Activated CD4-positive, alpha-beta T cell treated with anti-CD3 and anti-CD28 coated beads, Interleukin-2, amount 10 ng/mL, durations not matched to agents 7 days and 5 days (primary cell): ENCODE data around the gene SASH3. TPM values are rescaled to one million over a fixed set of nuclear protein-coding genes. Genes with fewer than 3 reads are reported as not detected.
A peak's percentile ranks its signal among the peaks of the same experiment; 100 is the strongest.

Experiments used
- CTCF ChIA-PET: fragments of 350-600 bp; sonication (Branson Sonifier 250); formaldehyde crosslinking; loops from one replicate; lab custom pipeline; 2021; ENCODE audit warnings: antibody characterized with exemption; lab: Charles Lee
- POLR2A ChIA-PET: fragments of 350-600 bp; sonication (Branson Sonifier 250); formaldehyde crosslinking; loops from one replicate; lab custom pipeline; 2021; ENCODE audit warnings: antibody characterized with exemption; lab: Charles Lee
- DNase-seq: peaks from one replicate; pipeline ENCODE4 v3.0.0-alpha.2; 2020
- H3K27ac Mint-ChIP-seq: one replicate; pipeline ENCODE4 v1.8.0; 2021; ENCODE audit warnings: mild to moderate bottlenecking, moderate library complexity, mixed read lengths
- H3K27me3 Mint-ChIP-seq: one replicate; pipeline ENCODE4 v1.8.0; 2021; ENCODE audit warnings: mixed read lengths
- H3K36me3 Mint-ChIP-seq: one replicate; pipeline ENCODE4 v1.8.0; 2021; ENCODE audit warnings: low read depth, mixed read lengths
- H3K4me1 Mint-ChIP-seq: one replicate; pipeline ENCODE4 v1.8.0; 2021; ENCODE audit warnings: mixed read lengths
- H3K4me3 Mint-ChIP-seq: one replicate; pipeline ENCODE4 v1.8.0; 2021; ENCODE audit warnings: mild to moderate bottlenecking, moderate library complexity, mixed read lengths
- H3K9me3 Mint-ChIP-seq: one replicate; pipeline ENCODE4 v1.8.0; 2021; ENCODE audit warnings: mixed read lengths
- total RNA-seq, 2 experiments: library from RNA; stranded (reverse); gene quantifications; one replicate each; pipeline ENCODE4 v1.2.3, GENCODE V29; 2021

The SASH3 gene
- total RNA-seq, 2 experiments from 2014 or later = 254 to 264 TPM

DNA sequence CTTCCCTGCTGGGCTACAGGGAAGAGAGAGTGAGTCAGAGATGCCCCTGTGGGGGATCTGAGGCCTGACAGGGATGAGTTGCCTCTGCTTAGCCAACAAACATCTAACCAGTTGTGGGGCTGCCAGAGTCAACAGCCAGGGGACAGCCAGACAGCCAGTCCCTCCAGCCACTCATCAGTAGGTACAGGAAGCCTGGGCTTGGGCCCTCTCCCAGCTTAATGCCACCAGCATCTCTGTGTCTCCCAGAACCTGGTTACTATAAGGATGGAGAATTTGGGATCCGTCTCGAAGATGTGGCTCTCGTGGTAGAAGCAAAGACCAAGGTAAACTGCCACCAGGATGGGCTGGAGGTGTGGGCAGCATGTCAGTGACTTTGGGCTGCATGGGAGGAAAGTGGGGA, 17.3 kb upstream of the SASH3 start:
- Mint-ChIP-seq H3K27me3 (no peaks in the 10 kb centered on the region), H3K4me3 (no peak overlapping the region), H3K4me1 (peaks cover 63% of the 10 kb centered on the region), H3K27ac (no peak overlapping the region), H3K9me3 (peaks cover 2% of the 10 kb centered on the region), H3K36me3 (peaks cover 14% of the 10 kb centered on the region)
- DNase-seq = no peak
- POLR2A ChIA-PET = no interaction called here
- CTCF ChIA-PET = interaction anchor here (1.1 to 1.2 kb wide), 3 partner anchors 21 to 335 kb away, joined by 3 read pairs; no protein-coding TSS in a partner anchor

DNA sequence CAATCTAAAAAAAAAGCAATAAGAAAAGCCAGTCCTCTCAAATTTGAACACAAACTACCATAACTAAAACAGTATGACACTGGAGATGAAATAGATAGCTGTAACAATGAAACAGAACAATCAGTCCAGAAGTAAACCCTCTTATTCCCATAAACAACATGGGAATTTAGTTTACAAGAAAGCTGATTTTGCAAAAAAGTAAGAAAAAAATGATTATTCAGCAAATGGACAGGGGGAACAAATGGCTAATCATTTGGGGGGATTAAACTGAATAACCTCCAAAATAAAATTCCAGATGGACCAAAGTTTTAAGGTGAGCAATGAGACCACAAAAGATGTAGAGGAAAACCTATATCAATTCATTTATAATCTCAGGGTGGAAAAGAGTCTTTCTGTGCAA, 16.1 kb upstream of the SASH3 start:
- no peaks in the 10 kb centered on the region for H3K27me3 Mint-ChIP-seq
- H3K27ac Mint-ChIP-seq = no peak overlapping the region
- H3K9me3 Mint-ChIP-seq = peaks cover 2% of the 10 kb centered on the region
- H3K4me1 Mint-ChIP-seq = peaks cover 63% of the 10 kb centered on the region
- H3K4me3 Mint-ChIP-seq = no peak overlapping the region
- ChIA-PET POLR2A (no interaction called here), CTCF (interaction anchor here (0.6 to 1.2 kb wide), 2 partner anchors 19 to 37 kb away, joined by 3 read pairs; no protein-coding TSS in a partner anchor)
- no peak for DNase-seq
- H3K36me3 Mint-ChIP-seq = peaks cover 16% of the 10 kb centered on the region

DNA sequence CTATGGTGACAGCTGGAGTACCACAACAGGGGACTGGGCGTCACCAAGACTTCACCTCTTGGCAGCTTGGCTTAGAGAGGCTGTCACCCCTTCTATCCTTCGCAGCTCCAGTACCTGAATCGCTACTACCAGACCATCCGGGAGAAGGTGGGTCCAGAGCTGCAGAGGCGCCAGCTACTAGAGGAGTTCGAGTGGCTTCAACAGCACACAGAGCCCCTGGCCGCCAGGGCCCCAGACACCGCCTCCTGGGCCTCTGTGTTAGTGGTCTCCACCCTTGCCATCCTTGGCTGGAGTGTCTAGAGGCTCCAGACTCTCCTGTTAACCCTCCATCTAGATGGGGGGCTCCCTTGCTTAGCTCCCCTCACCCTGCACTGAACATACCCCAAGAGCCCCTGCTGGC, 11.6 kb upstream of the SASH3 start:
- POLR2A ChIA-PET = interaction anchor here (0.7 kb wide), 1 partner anchor 16 kb away, joined by 3 read pairs; no protein-coding TSS in a partner anchor
- Mint-ChIP-seq H3K36me3 (peaks cover 14% of the 10 kb centered on the region), H3K4me3 (no peak overlapping the region), H3K27me3 (no peaks in the 10 kb centered on the region), H3K4me1 (peaks cover 71% of the 10 kb centered on the region), H3K27ac (peak overlapping the region; percentile 92), H3K9me3 (peaks cover 2% of the 10 kb centered on the region)
- CTCF ChIA-PET = interaction anchor here (1.1 to 3.7 kb wide), 4 partner anchors 9 to 131 kb away, joined by 3 to 12 read pairs (median 7); no protein-coding TSS in a partner anchor
- no peak for DNase-seq

DNA sequence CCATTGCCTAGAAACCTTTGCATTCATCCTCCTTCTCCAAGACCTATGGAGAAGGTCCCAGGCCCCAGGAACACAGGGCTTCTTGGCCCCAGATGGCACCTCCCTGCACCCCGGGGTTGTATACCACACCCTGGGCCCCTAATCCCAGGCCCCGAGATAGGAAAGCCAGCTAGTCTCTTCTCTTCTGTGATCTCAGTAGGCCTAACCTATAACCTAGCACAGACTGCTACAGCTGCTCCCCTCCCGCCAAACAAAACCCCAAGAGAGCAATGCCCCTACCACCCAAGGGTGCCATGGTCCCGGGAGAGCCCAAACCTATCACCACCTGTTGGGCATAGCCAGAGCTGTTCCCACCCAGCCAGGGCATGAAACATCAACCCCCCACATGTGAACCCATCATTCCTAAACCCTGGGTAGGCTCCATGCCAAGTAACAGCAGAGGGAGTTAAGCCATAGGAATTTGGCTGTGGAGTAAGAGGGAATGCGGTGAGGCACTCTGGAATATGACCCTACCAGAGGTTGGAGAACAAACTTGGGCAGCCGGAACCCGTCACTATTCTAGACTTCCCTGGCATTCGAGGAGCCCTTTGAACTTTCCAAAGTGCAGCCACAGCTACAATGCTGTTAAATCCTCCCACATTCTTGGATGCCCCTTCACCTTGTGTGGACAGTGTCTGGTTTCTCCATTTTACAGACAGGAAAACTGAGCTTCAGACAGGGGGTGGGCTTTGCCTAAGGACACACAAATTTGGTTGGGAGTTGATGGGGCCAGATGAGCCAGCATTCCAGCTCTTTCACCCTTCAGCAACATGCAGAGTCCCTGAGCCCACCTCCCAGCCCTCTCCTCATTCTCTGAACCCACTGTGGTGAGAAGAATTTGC, 10.9 kb upstream of the SASH3 start:
- Mint-ChIP-seq H3K4me3 (peak overlapping the region; percentile 59), H3K4me1 (peaks cover 72% of the 10 kb centered on the region), H3K9me3 (peaks cover 2% of the 10 kb centered on the region), H3K27me3 (no peaks in the 10 kb centered on the region), H3K36me3 (peaks cover 12% of the 10 kb centered on the region), H3K27ac (peak overlapping the region; percentile 92)
- ChIA-PET POLR2A (interaction anchor here (0.7 kb wide), 1 partner anchor 15 kb away, joined by 3 read pairs; no protein-coding TSS in a partner anchor), CTCF (interaction anchor here (0.9 to 3.7 kb wide), 5 partner anchors 10 to 131 kb away, joined by 3 to 12 read pairs (median 3); no protein-coding TSS in a partner anchor)
- no peak for DNase-seq

DNA sequence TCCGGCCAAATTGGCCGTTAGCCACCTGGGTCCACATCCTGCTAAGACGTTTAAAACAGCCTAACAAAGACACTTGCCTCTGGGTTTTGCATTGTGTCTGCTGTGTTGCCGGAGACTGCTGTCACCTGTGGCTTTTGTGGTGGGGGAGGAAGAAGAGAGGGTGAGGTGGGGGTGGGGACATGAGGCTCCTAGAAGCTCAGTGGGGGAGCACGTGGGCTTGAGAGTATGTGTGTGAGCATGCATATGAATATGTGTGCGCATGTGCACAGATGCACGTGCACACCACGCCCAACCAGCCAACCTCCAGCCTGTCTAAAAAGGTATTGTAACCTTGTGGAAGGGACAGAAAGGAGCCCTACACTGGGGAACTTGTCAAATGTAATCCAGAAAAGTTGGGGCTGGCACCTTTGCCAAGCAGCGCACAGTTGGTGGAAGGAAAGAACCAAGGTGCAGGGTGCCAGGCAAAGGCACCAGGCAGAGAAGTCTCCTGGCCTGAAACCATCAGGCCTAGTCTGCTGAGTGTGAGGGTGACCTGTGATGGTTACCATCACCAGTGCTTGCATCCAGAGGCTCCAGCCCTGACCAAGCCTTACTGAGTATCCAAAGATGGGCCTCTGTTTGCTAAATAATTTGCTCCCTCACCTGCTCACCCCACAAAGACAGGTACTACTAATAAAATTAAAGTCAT, 10.1 kb upstream of the SASH3 start:
- peak; percentile 87 for DNase-seq
- H3K36me3 Mint-ChIP-seq = peaks cover 11% of the 10 kb centered on the region
- CTCF ChIA-PET = interaction anchor here (0.9 to 3.7 kb wide), 4 partner anchors 10 to 17 kb away, joined by 3 to 12 read pairs (median 6); no protein-coding TSS in a partner anchor
- H3K4me3 Mint-ChIP-seq = peak overlapping the region; percentile 59
- H3K9me3 Mint-ChIP-seq = peaks cover 2% of the 10 kb centered on the region
- peak overlapping the region; percentile 92 for H3K27ac Mint-ChIP-seq
- no peaks in the 10 kb centered on the region for H3K27me3 Mint-ChIP-seq
- POLR2A ChIA-PET = no interaction called here
- peaks cover 77% of the 10 kb centered on the region for H3K4me1 Mint-ChIP-seq

DNA sequence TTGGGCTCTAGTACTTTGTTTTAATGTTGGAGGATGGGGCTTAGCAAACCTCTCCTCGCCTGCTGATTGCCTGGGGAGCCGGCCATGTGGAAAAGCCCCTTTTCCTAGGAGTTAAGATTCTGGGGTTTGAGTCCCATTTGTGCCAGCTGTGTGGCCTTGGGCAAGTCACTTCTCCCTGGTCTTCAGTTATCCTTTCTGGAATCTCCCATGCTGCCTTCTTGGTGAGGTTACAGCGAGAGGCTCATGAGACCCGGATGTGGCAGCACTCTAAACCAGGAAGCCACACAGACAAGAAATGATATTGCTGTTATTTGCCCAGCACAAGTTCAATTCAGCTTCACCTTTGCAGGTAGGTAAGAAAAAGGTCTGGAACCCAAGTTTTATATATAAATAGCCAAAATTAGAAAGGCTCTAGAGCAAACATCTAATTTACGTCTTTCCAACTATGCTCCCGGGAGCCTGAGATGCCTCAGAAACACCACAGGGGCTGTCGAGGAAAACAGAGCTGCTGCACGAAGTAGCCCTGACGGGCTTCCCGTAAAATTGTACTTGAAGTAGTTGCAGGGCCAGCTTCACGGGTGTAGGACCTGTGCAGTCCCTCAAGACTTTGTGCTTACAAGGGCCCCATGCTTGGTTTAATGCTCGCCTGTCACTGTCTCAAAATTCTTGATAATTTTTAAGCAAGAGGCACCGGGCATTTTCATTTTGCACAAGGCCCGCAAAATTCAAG, 8.3 kb upstream of the SASH3 start:
- peak overlapping the region; percentile 19 for H3K4me3 Mint-ChIP-seq
- peak overlapping the region; percentile 92 for H3K27ac Mint-ChIP-seq
- POLR2A ChIA-PET = interaction anchor here (1.7 kb wide), 1 partner anchor 9 kb away, joined by 5 read pairs; no protein-coding TSS in a partner anchor
- DNase-seq = peak; percentile 45
- CTCF ChIA-PET = interaction anchor here (0.5 to 2.4 kb wide), 11 partner anchors 10 to 343 kb away, joined by 3 to 13 read pairs (median 4); no protein-coding TSS in a partner anchor
- peaks cover 8% of the 10 kb centered on the region for H3K36me3 Mint-ChIP-seq
- H3K4me1 Mint-ChIP-seq = peaks cover 86% of the 10 kb centered on the region
- no peaks in the 10 kb centered on the region for H3K9me3 Mint-ChIP-seq
- no peaks in the 10 kb centered on the region for H3K27me3 Mint-ChIP-seq

DNA sequence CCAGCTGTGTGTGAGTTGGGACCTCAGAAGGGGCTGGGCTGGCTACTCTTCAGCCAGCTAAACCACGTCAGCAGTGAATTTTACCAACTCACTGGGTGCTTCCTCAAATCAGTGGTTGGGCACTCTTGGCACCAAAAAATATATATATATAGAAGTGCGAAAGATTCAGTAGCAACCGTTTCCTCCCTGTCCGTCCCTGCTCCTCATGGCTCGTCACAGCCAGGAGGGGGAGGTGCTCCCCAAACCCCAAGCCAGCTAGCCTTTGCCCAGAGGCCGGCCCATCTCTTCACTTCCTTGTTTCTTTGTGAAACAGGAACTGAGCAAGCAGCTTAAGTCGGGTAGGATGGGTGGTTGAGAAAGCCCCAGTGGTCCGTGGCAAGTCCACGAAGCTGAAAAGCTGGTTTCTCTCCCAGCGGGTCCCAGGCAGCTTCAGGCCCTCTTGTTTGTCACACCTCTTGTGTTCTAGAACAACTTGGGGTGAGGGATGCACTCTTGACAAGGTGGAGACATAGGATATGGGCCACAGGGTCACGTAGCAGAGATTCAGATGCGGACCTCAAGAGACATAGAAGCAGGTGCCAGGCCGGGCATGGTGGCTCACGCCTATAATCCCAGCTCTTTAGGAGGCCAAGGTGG, 6.8 kb upstream of the SASH3 start:
- Mint-ChIP-seq H3K4me3 (no peak overlapping the region), H3K36me3 (peaks cover 2% of the 10 kb centered on the region), H3K27ac (peak overlapping the region; percentile 93), H3K9me3 (no peaks in the 10 kb centered on the region), H3K27me3 (no peaks in the 10 kb centered on the region), H3K4me1 (peaks cover 85% of the 10 kb centered on the region)
- ChIA-PET CTCF (interaction anchor here (1.0 to 2.4 kb wide), 11 partner anchors 8 to 258 kb away, joined by 3 to 13 read pairs (median 3); no protein-coding TSS in a partner anchor), POLR2A (no interaction called here)
- DNase-seq = peak; percentile 57

DNA sequence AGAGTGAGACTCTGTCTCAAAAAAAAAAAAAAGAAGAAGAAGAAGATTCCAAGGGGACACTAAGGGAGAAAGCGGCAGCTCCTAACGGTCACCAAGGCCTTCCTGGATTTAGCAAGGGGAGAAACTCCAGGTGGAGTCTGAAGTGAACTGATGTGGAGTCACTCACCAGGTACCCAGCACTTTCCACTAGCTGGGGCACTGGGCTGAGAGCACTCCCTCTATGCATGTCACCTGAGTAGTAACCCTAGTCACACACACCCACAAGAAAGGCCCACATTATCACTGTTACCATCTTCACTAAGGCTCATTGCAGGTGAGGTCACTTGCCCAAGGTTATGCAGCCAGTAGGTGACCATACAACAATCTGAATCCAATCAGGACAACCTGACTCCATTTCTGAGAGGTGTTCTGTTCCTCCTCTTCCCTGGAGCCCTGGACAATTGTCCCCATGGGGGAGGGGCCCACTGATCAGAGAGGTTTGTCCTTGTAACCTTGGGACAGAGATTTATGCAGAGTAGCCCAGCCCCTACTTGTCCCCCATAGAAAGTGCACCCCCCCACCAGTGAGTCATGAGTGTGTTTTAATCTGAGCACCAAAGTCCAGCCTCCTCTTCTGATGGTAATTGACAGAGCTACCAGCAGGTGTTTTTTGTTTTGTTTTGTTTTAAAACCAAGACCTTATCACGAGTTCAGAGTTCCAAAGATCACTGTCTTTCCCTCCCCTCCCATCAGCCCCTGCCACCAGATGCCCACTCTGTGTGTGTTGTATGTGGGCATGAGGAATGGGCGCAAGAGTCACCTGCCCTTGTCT, 5.9 kb upstream of the SASH3 start:
- no peaks in the 10 kb centered on the region for H3K27me3 Mint-ChIP-seq
- ChIA-PET POLR2A (interaction anchor here (0.6 kb wide), 1 partner anchor 163 kb away, joined by 4 read pairs; no protein-coding TSS in a partner anchor), CTCF (interaction anchor here (0.5 to 2.4 kb wide), 10 partner anchors 7 to 355 kb away, joined by 3 to 13 read pairs (median 3); no protein-coding TSS in a partner anchor)
- DNase-seq = no peak
- H3K4me3 Mint-ChIP-seq = no peak overlapping the region
- no peaks in the 10 kb centered on the region for H3K9me3 Mint-ChIP-seq
- H3K36me3 Mint-ChIP-seq = peaks cover 2% of the 10 kb centered on the region
- peak overlapping the region; percentile 93 for H3K27ac Mint-ChIP-seq
- H3K4me1 Mint-ChIP-seq = peaks cover 84% of the 10 kb centered on the region

DNA sequence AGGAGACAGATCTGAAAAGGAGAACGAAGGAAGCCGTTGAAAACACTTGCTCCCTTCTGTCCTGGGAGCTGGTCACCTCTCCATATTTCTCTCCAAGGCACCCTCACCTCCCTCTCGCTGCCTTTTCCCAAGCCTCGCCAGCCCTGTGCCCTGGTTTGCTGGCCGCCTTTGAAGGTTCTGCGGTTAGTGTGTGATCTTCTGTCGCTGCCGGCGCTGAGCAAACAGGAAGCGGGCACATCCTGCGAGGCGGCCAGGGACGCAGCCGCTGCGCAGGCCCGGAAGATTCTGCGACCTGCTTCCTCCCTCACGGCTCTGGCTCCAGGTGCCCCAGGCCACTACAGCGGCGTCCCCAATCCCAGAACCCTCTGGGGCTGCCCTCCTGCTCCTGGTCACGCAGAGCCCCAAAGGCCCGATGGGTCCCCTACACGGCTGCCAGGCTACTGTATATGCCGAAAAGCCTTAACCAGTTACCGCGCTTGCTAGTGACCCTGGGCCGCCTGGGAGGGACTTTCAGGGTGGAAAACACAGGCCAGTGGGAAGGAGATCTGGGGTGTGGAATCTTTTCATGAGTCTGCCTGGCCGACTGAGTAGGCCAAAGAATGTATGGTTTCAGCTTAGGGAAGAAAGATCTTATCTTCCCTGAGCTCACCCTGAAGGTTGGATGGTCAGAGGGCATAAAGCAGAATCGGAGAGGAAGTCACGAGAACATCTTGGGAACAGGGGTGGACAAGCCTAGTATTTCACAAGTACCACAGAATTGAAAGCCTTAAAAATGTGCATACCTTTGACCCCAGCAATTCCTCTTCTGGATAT, 2.3 kb upstream of the SASH3 start:
- peak; percentile 76 for DNase-seq
- Mint-ChIP-seq H3K27ac (peak overlapping the region; percentile 92), H3K27me3 (no peaks in the 10 kb centered on the region), H3K4me3 (peak overlapping the region; percentile 65), H3K9me3 (no peaks in the 10 kb centered on the region), H3K36me3 (peaks cover 32% of the 10 kb centered on the region), H3K4me1 (peaks cover 60% of the 10 kb centered on the region)
- POLR2A ChIA-PET = no interaction called here
- CTCF ChIA-PET = interaction anchor here (0.7 to 0.9 kb wide), 3 partner anchors 24 to 171 kb away, joined by 3 read pairs; no protein-coding TSS in a partner anchor

DNA sequence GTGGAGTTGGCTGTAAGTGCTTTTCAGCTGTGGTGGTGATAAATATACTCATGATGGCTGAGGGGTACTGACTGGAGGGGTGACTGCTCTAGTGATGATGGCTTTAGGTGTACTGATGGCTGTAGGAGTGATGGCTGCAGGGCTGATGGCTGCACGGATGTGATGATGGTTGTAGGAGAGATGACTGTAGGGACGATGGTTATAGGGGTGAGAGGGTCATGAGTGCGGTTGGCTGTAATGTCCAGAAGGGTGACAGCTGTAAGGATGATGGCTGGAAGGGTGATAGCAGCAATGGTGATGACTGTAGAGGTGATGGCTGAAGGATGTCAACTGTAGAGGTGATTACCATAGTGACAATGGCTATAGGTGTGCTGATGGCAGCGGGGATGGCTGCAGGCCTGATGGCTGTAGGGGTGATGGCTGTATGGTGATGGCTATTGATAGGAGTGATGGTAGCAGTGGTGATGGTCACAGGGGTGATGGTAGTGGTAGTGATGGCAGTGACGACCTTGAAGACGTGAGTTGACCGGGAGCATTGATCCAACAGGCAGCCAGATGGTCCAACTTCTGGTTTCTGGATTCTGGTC, 570 bp upstream of the SASH3 start:
- Mint-ChIP-seq H3K9me3 (no peaks in the 10 kb centered on the region), H3K36me3 (peaks cover 50% of the 10 kb centered on the region), H3K4me3 (peak overlapping the region; percentile 97), H3K27ac (peak overlapping the region; percentile 92), H3K27me3 (no peaks in the 10 kb centered on the region), H3K4me1 (peaks cover 60% of the 10 kb centered on the region)
- no peak for DNase-seq
- CTCF ChIA-PET = interaction anchor here (0.6 to 2.8 kb wide), 8 partner anchors 16 to 281 kb away, joined by 3 to 9 read pairs (median 4); no protein-coding TSS in a partner anchor
- POLR2A ChIA-PET = interaction anchor here (1.0 to 1.2 kb wide), 2 partner anchors 20 to 153 kb away, joined by 3 to 4 read pairs; no protein-coding TSS in a partner anchor
